ENCODE results near the gene SUSD3. TPM values are rescaled to one million over a fixed set of nuclear protein-coding genes. Genes with fewer than 3 reads are reported as not detected.

Gene SUSD3
- total and polyA plus RNA-seq, 2 of the 8 experiments (the other 6 are each of a cell fraction or from before 2014, with no cell fraction given), result 5.5 to 35.4 TPM

- TF ChIP-seq HDAC2 (IDR thresholded peaks at IDR 0.05; ENCODE audit: borderline replicate concordance in 1 of 2, low read depth in 2 of 2, low read length in 2 of 2), result no peak
- TF ChIP-seq RNF2 (IDR thresholded peaks at IDR 0.05; ENCODE audit: borderline replicate concordance, low read depth, low read length, missing control alignments, poor library complexity, severe bottlenecking), result no peak
- no peak for TF ChIP-seq CHD1 (IDR thresholded peaks at IDR 0.05; ENCODE audit: low read depth, low read length)
These were observed 41.2 kb downstream of the SUSD3 start (continued) for GRCh38 chr9:93099551-93100275.

All from H1 (cell line).